GM12873 (cell line): ENCODE data around the gene GABBR2.

Experiments used
- CTCF ChIP-seq: IDR thresholded peaks from 2 replicates; pipeline ENCODE4 v1.5.1; 2012; ENCODE audit warnings: low read depth, mild to moderate bottlenecking, moderate library complexity, low read length, control low read depth; ENCODE audit not compliant: insufficient read depth; ENCODE audit errors: missing control alignments

Gene GABBR2

GRCh38 chr9:98514841-98515240, 193.9 kb downstream of the GABBR2 start:
- TF ChIP-seq CTCF: no peak

- no peak for TF ChIP-seq CTCF
Observed at GRCh38 chr9:98506422-98507054, 202.2 kb downstream of the GABBR2 start.

- TF ChIP-seq CTCF: no peak
Observed at GRCh38 chr9:98504298-98505282, 204.1 kb downstream of the GABBR2 start.

GRCh38 chr9:98503867-98504266, 204.9 kb downstream of the GABBR2 start:
- TF ChIP-seq CTCF: no peak

GRCh38 chr9:98502976-98503325, 205.8 kb downstream of the GABBR2 start:
- no peak for TF ChIP-seq CTCF

GRCh38 chr9:98502311-98502975, 206.3 kb downstream of the GABBR2 start:
- TF ChIP-seq CTCF: no peak

- TF ChIP-seq CTCF: no peak
Observed at GRCh38 chr9:98501819-98502218, 206.9 kb downstream of the GABBR2 start.
